Gastrocnemius medialis (tissue), 4 donors: ENCODE measurements around the gene SLC13A5.

ENCODE experiments used
- CTCF ChIP-seq, 5 experiments: fragments of 450-650 bp in 3 of 5; fragments of 200-600 bp in 2 of 5; sonication (generic) in 2 of 5; IDR thresholded peaks in 4 of 5; conservative IDR thresholded peaks in 1 of 5; 1 replicate in 4 of 5; 2 replicates in 1 of 5; pipeline ENCODE4 v1.5.1; 2016 to 2019; ENCODE audit warnings: antibody characterized with exemption in 5 of 5, mild to moderate bottlenecking in 3 of 5, moderate library complexity in 3 of 5
- POLR2A ChIP-seq, 2 donors: fragments of 450-650 bp; IDR thresholded peaks; one replicate each; pipeline ENCODE4 v1.6.1; 2017; ENCODE audit warnings: antibody characterized with exemption in 2 of 2, mild to moderate bottlenecking in 2 of 2, moderate library complexity in 2 of 2

GRCh38 chr17:6753006-6753445 is 39.9 kb upstream of the SLC13A5 start:
- TF ChIP-seq CTCF (IDR thresholded peaks at IDR 0.05 in 4 of 5, conservative IDR thresholded peaks at IDR 0.05 in 1 of 5) (no peak), POLR2A (IDR thresholded peaks at IDR 0.05) (no peak)
